ENCODE measurements around the gene RMI1.

- TF ChIP-seq FOSL1 (IDR thresholded peaks at IDR 0.05; ENCODE audit: insufficient read depth, low read depth, low read length): no peak
- TF ChIP-seq RFX5 (IDR thresholded peaks at IDR 0.05; ENCODE audit: borderline replicate concordance, low read depth, low read length): no peak
- TF ChIP-seq CTCF (IDR thresholded peaks at IDR 0.05; ENCODE audit: control extremely low read depth in 1 of 3, insufficient read depth in 1 of 3, low read depth in 1 of 3, low read length in 3 of 3): no peak
- no peak for TF ChIP-seq SIRT6 (IDR thresholded peaks at IDR 0.05; ENCODE audit: low read length)
- no peak for TF ChIP-seq SIN3A (conservative IDR thresholded peaks at IDR 0.05 in 1 of 2, IDR thresholded peaks at IDR 0.05 in 1 of 2; ENCODE audit: low read depth in 1 of 2, low read length in 2 of 2)
- TF ChIP-seq EP300 (IDR thresholded peaks at IDR 0.05; ENCODE audit: borderline replicate concordance in 1 of 2, low read depth in 2 of 2, low read length in 2 of 2): no peak
- TF ChIP-seq POLR2AphosphoS5 (IDR thresholded peaks at IDR 0.05; ENCODE audit: low read depth, low read length): no peak
- TF ChIP-seq EZH2 (IDR thresholded peaks at IDR 0.05; ENCODE audit: low read depth, low read length, severe bottlenecking): no peak
- no peak for TF ChIP-seq CHD1 (IDR thresholded peaks at IDR 0.05; ENCODE audit: low read depth, low read length)
- TF ChIP-seq CEBPB (IDR thresholded peaks at IDR 0.05; ENCODE audit: low read depth, low read length): no peak
- TF ChIP-seq POLR2A (IDR thresholded peaks at IDR 0.05; ENCODE audit: control extremely low read depth in 1 of 2, low read depth in 2 of 2, low read length in 2 of 2): no peak
- no peak for TF ChIP-seq NANOG (IDR thresholded peaks at IDR 0.05; ENCODE audit: insufficient read depth, low read depth, low read length, poor library complexity, severe bottlenecking)
- no peak for TF ChIP-seq MAX (IDR thresholded peaks at IDR 0.05)
- no peak for TF ChIP-seq SUZ12 (IDR thresholded peaks at IDR 0.05; ENCODE audit: low read length)
Observed at GRCh38 chr9:83956086-83956435, 24.5 kb upstream of the RMI1 start.
